GM23248 (cell line): ENCODE measurements around the gene RGR. TPM values are rescaled to one million over a fixed set of nuclear protein-coding genes. Genes with fewer than 3 reads are reported as not detected.

Experiments used
- DNase-seq: peaks from one replicate; pipeline ENCODE4 v3.0.0-alpha.2; 2015
- H2AFZ ChIP-seq: fragments of 200-600 bp; sonication (generic); 2 replicates; pipeline ENCODE4 v1.6.1; 2016; ENCODE audit warnings: antibody characterized with exemption
- H3F3A ChIP-seq: fragments of 200-600 bp; sonication (generic); 2 replicates; pipeline ENCODE4 v1.6.1; 2016; ENCODE audit warnings: mild to moderate bottlenecking, antibody characterized with exemption, mixed run types; ENCODE audit not compliant: insufficient read depth
- H3K27ac ChIP-seq: fragments of 200-600 bp; sonication (generic); 2 replicates; pipeline ENCODE4 v1.5.1; 2016; ENCODE audit warnings: mild to moderate bottlenecking
- H3K27me3 ChIP-seq: fragments of 200-600 bp; sonication (generic); replicated peaks from 2 replicates; pipeline ENCODE4 v1.6.1; 2016; ENCODE audit warnings: mild to moderate bottlenecking; ENCODE audit not compliant: insufficient read depth
- H3K36me3 ChIP-seq: fragments of 200-600 bp; sonication (generic); 2 replicates; pipeline ENCODE4 v1.6.1; 2016; ENCODE audit warnings: low read depth, mild to moderate bottlenecking
- H3K4me1 ChIP-seq: fragments of 200-600 bp; sonication (generic); 2 replicates; pipeline ENCODE4 v1.6.1; 2016; ENCODE audit warnings: mild to moderate bottlenecking; ENCODE audit not compliant: insufficient read depth
- H3K4me2 ChIP-seq: fragments of 200-600 bp; sonication (generic); one replicate; pipeline ENCODE4 v1.6.1; 2016; ENCODE audit warnings: mild to moderate bottlenecking; ENCODE audit not compliant: unreplicated experiment
- H3K4me3 ChIP-seq: fragments of 200-600 bp; sonication (generic); 2 replicates; pipeline ENCODE4 v1.5.1; 2016; ENCODE audit warnings: mild to moderate bottlenecking
- H3K79me2 ChIP-seq: fragments of 200-600 bp; sonication (generic); 2 replicates; pipeline ENCODE4 v1.6.1; 2016; ENCODE audit warnings: mild to moderate bottlenecking; ENCODE audit not compliant: insufficient read depth
- H3K9ac ChIP-seq: fragments of 200-600 bp; sonication (generic); 2 replicates; pipeline ENCODE4 v1.6.1; 2016; ENCODE audit warnings: mild to moderate bottlenecking
- H3K9me2 ChIP-seq: fragments of 200-600 bp; sonication (generic); 2 replicates; pipeline ENCODE4 v1.6.1; 2016; ENCODE audit warnings: mixed run types, mild to moderate bottlenecking, moderate library complexity; ENCODE audit not compliant: insufficient read depth
- H3K9me3 ChIP-seq: fragments of 200-600 bp; sonication (generic); one replicate; pipeline ENCODE4 v1.6.1; 2017; ENCODE audit warnings: low read depth
- H4K20me1 ChIP-seq: fragments of 200-600 bp; sonication (generic); 2 replicates; pipeline ENCODE4 v1.6.0; 2016; ENCODE audit not compliant: insufficient read depth
- EZH2 ChIP-seq: fragments of 200-600 bp; sonication (generic); IDR thresholded peaks from 2 replicates; pipeline ENCODE4 v1.6.1; 2018; ENCODE audit warnings: antibody characterized with exemption, mild to moderate bottlenecking; ENCODE audit not compliant: insufficient read depth, poor library complexity, severe bottlenecking
- EZH2phosphoT487 ChIP-seq: fragments of 200-600 bp; sonication (generic); IDR thresholded peaks from 2 replicates; pipeline ENCODE4 v1.6.1; 2018; ENCODE audit warnings: antibody characterized with exemption, moderate library complexity, mild to moderate bottlenecking, low read depth; ENCODE audit not compliant: insufficient read depth
- WGBS, 2 experiments: methylation state at CpG; one replicate each; pipeline ENCODE4 v1.1.6; 2015 to 2017; ENCODE audit warnings: low lambda C conversion rate in 2 of 2, low coverage in 1 of 2; ENCODE audit errors: missing lambda C conversion rate in 2 of 2; 5-methylcytosine and 5-hydroxymethylcytosine counted together
- in situ Hi-C: fragments of 300-500 bp; cut with MboI; formaldehyde crosslinking; loops from 2 replicates; pipeline ENCODE4 v1.15.0; 2020
- polyA plus RNA-seq: library from polyadenylated mRNA; unstranded; fragments of >200 nt; fragmentation: Nextera tagmentation; extraction: Ambion mirVana; gene quantifications from 2 replicates; pipeline ENCODE4 v1.2.1, GENCODE V29; 2016
- total RNA-seq: library from RNA; depleted of rRNA; stranded (reverse); fragments of >200 nt; shearing (Covaris generic); gene quantifications from 2 replicates; pipeline ENCODE4 v1.2.3, GENCODE V29; 2014

RGR gene
- total and polyA plus RNA-seq, 2 experiments from 2014 or later = not detected

DNA sequence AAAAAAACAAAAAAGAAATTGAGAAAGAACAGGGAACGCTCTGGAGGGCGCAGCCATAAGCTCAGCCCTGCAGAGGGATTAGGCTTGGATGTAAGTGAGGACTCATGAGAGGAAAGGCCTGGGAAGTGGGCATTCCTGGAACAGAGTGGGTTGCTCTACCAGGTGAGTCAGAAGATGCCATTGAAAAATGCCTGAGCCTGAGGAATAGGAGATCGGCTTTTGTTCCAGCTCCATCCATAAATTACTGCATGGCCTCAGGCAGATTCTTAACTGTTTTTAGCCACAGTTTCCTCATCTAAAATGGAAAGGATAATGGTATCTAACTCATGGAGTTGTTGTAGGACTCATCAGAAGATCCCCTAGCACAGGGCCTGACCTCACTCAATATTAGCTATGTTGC, 1.1 kb upstream of the RGR start:
- Histone ChIP-seq H3K9ac (no peak overlapping the region), H3K9me2 (no peaks in the 10 kb centered on the region), H3K79me2 (no peaks in the 10 kb centered on the region), H2AFZ (no peak overlapping the region), H4K20me1 (no peaks in the 10 kb centered on the region), H3K27ac (no peak overlapping the region), H3K36me3 (no peaks in the 10 kb centered on the region), H3K4me3 (no peak overlapping the region), H3F3A (no peaks in the 10 kb centered on the region), H3K4me2 (no peak overlapping the region), H3K4me1 (no peaks in the 10 kb centered on the region), H3K9me3 (no peaks in the 10 kb centered on the region), H3K27me3 (peaks cover 16% of the 10 kb centered on the region; the same call in 1 of the 2 replicates)
- WGBS, 2 experiments = 69 to 77% methylated on average over 3 of the region's 3 CpGs
- DNase-seq = no peak
- in situ Hi-C loops = no loop called here
- TF ChIP-seq EZH2 (no peak), EZH2phosphoT487 (no peak)

DNA sequence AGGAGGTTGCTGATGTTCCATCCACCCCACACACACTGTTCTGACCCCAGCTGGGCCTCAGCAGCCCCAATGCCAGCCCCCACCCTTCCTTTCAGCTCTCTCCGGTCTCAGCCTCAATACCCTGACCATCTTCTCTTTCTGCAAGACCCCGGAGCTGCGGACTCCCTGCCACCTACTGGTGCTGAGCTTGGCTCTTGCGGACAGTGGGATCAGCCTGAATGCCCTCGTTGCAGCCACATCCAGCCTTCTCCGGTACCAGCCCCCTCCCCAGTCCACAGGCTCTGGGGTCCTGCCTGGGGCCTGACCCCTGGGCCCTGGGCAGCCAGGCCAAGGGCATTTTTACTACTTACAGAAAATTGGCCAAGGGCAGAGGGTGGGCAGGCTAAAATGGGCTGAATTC, 2.6 kb downstream of the RGR start:
- TF ChIP-seq EZH2phosphoT487 (no peak), EZH2 (no peak)
- H3K36me3 ChIP-seq = no peaks in the 10 kb centered on the region
- no peak for DNase-seq
- H4K20me1 ChIP-seq = no peaks in the 10 kb centered on the region
- no peaks in the 10 kb centered on the region for H3K79me2 ChIP-seq
- no peaks in the 10 kb centered on the region for H3K9me3 ChIP-seq
- in situ Hi-C loops = no loop called here
- no peak overlapping the region for H3K4me2 ChIP-seq
- no peak overlapping the region for H3K9ac ChIP-seq
- H3K9me2 ChIP-seq = no peaks in the 10 kb centered on the region
- no peak overlapping the region for H3K27ac ChIP-seq
- H3F3A ChIP-seq = no peaks in the 10 kb centered on the region
- H3K4me1 ChIP-seq = no peaks in the 10 kb centered on the region
- H2AFZ ChIP-seq = no peak overlapping the region
- H3K27me3 ChIP-seq = 0 out of 2 replicates have a peak, but pooled peaks cover 12% of the 10 kb centered on the region
- WGBS, 2 experiments = 51 to 61% methylated on average over 6 of the region's 6 CpGs
- no peak overlapping the region for H3K4me3 ChIP-seq

DNA sequence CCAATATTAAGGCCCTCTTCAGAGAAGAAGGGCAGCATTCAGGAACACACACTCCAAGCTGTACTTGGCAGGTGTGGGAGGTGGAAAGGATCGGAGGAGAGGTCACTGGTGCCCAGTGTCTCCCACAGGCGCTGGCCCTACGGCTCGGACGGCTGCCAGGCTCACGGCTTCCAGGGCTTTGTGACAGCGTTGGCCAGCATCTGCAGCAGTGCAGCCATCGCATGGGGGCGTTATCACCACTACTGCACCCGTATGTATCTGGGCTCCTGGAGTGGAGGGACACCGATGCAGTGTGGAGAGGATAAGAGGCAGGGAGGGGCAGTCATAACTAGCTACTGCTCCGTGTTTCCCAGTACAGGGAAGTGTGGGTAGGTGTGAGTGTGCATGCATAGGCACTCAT, 3.9 kb downstream of the RGR start:
- H3K36me3 ChIP-seq = no peaks in the 10 kb centered on the region
- H3K9me2 ChIP-seq = no peaks in the 10 kb centered on the region
- no peak for DNase-seq
- H3K4me3 ChIP-seq = no peak overlapping the region
- no peak for TF ChIP-seq EZH2phosphoT487
- TF ChIP-seq EZH2 = no peak
- H3K9me3 ChIP-seq = no peaks in the 10 kb centered on the region
- in situ Hi-C loops = no loop called here
- H3K27ac ChIP-seq = no peak overlapping the region
- H4K20me1 ChIP-seq = no peaks in the 10 kb centered on the region
- no peaks in the 10 kb centered on the region for H3K4me1 ChIP-seq
- no peaks in the 10 kb centered on the region for H3F3A ChIP-seq
- H3K27me3 ChIP-seq = 0 out of 2 replicates have a peak, but pooled peaks cover 12% of the 10 kb centered on the region
- H2AFZ ChIP-seq = no peak overlapping the region
- WGBS, 2 experiments = 63% methylated on average over 12 of the region's 12 CpGs
- no peak overlapping the region for H3K4me2 ChIP-seq
- H3K9ac ChIP-seq = no peak overlapping the region
- H3K79me2 ChIP-seq = no peaks in the 10 kb centered on the region

DNA sequence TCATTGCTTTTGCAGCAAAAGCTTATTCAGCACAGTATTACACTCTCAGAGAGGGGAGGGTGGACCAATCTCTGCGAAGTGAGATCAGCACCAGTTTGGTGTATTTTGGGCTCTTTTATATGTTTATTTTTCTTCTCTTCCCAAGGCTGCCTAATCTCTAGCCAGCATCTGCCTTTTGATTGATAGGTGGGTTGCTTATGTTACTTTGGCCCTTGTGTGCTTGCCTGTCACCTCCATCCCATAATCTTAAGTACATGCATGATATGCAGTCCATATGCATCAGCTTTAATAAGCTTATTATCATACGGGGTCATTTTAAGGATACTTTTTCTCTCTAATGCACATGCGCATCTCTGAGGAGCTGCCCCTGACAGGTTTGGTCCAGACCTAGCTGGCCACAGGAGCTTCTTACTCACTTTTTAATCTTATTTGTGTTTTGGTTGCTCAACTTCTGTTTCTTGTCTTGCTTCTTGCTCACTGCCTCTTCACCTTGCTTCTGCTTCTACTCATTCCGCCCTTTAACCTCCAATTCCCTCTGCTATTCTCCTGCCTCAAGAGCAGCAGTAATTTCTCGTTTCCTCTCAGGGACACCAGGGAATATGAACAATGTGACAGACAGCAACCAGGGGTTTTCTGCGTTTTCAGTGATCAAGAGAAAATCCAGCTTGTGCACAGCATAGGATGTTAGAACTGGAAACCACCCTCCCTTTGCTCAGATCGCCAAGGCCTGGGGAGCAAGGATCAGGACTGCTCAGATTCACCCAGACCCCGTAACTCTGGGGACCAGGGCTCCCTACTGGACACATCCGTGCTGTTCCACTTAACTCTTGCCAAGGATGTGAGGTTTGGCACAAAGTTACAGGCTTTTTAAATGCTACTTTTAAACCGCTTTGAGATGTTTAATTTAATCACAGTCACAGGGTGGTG, 10.0 kb downstream of the RGR start:
- Histone ChIP-seq H3K9ac (no peak overlapping the region), H3K4me1 (no peaks in the 10 kb centered on the region), H3K9me3 (no peaks in the 10 kb centered on the region), H3K27ac (no peak overlapping the region), H2AFZ (no peak overlapping the region), H3F3A (no peaks in the 10 kb centered on the region), H3K79me2 (no peaks in the 10 kb centered on the region), H3K36me3 (no peaks in the 10 kb centered on the region), H3K27me3 (0 out of 2 replicates have a peak, but pooled peaks cover 4% of the 10 kb centered on the region), H3K4me3 (no peak overlapping the region), H3K4me2 (no peak overlapping the region), H4K20me1 (no peaks in the 10 kb centered on the region), H3K9me2 (no peaks in the 10 kb centered on the region)
- in situ Hi-C loops = no loop called here
- no peak for DNase-seq
- TF ChIP-seq EZH2 (no peak), EZH2phosphoT487 (no peak)
- 63 to 64% methylated on average over 10 of the region's 10 CpGs for WGBS, 2 experiments
